HepG2 (cell line): ENCODE data around the gene SHF. TPM values are rescaled to one million over a fixed set of nuclear protein-coding genes. Genes with fewer than 3 reads are reported as not detected.

Experiments
- ATAC-seq: fragments of 200-7000 bp; cut with Tn5 transposase; 3 replicates; pipeline ENCODE4 v1.9.1; 2020; ENCODE audit warnings: mild to moderate bottlenecking, moderate library complexity
- BruUV-seq: library from RNA; stranded (reverse); fragments of 400-500 nt; replicated peaks from 2 replicates; lab custom pipeline; 2021; lab: Mats Ljungman, UMichigan
- CTCF ChIA-PET: fragments of 300-600 bp; formaldehyde crosslinking; extraction: SDS; loops from one replicate; lab custom pipeline; 2021; ENCODE audit warnings: low total read pairs, inconsistent platforms, low intra/inter-chr PET ratio; lab: Yijun Ruan, JAX
- POLR2A ChIA-PET: fragments of 350-600 bp; sonication (Branson Sonifier 250); formaldehyde crosslinking; loops from one replicate; lab custom pipeline; 2020; ENCODE audit warnings: antibody characterized with exemption, inconsistent platforms; lab: Yijun Ruan, JAX
- DNase-seq: peaks from one replicate; pipeline ENCODE4 v3.0.0-alpha.2; 2015; ENCODE audit warnings: low spot score
- FAIRE-seq: peaks from 3 replicates; lab custom pipeline; 2011; peaks lifted over from hg19 to GRCh38; lab: Jason Lieb, UNC
- H2AFZ ChIP-seq: one replicate; pipeline ENCODE4 v1.6.1; 2011; ENCODE audit warnings: low read length, inconsistent platforms
- H3K27ac ChIP-seq: fragments of 300-600 bp; 3 replicates; pipeline ENCODE4 v1.8.0; 2011; ENCODE audit warnings: mixed run types, mild to moderate bottlenecking, mixed read lengths, low read length, inconsistent platforms; ENCODE audit not compliant: insufficient read depth; ENCODE audit errors: extremely low read length
- H3K27me3 ChIP-seq, 2 experiments: fragments of 200-600 bp in 1 of 2; 2 replicates in 1 of 2; 3 replicates in 1 of 2; pipeline versions ENCODE4 v1.6.0 to v1.8.0; 2011; ENCODE audit warnings: low read length in 2 of 2, mild to moderate bottlenecking in 2 of 2, moderate library complexity in 2 of 2, inconsistent platforms in 1 of 2; ENCODE audit not compliant: insufficient read depth in 2 of 2, control insufficient read depth in 1 of 2
- H3K36me3 ChIP-seq, 2 experiments: fragments of 200-600 bp in 1 of 2; replicated peaks in 1 of 2; 2 replicates in 1 of 2; 3 replicates in 1 of 2; pipeline versions ENCODE4 v1.5.1 to v1.8.0; 2011; ENCODE audit warnings: low read length in 2 of 2, inconsistent platforms in 1 of 2; ENCODE audit not compliant: insufficient read depth in 2 of 2, control insufficient read depth in 1 of 2
- H3K4me1 ChIP-seq: 2 replicates; pipeline ENCODE4 v1.5.1; 2012; ENCODE audit warnings: low read length, inconsistent platforms; ENCODE audit not compliant: insufficient read depth
- H3K4me2 ChIP-seq: 2 replicates; pipeline ENCODE4 v1.6.0; 2011; ENCODE audit warnings: low read depth, low read length, inconsistent platforms
- H3K4me3 ChIP-seq, 3 experiments: fragments of 200-600 bp in 1 of 3; sonication (generic), shearing (Covaris generic) in 1 of 3; replicated peaks in 1 of 3; 2 replicates each; pipeline ENCODE4 v1.5.1; 2011 to 2016; ENCODE audit warnings: low read length in 3 of 3, inconsistent platforms in 2 of 3, low read depth in 2 of 3, mild to moderate bottlenecking in 2 of 3, control low read depth in 1 of 3, mixed read lengths in 1 of 3; ENCODE audit not compliant: insufficient read depth in 1 of 3
- H3K79me2 ChIP-seq: one replicate; pipeline ENCODE4 v1.6.1; 2011; ENCODE audit warnings: low read length, inconsistent platforms; ENCODE audit not compliant: insufficient read depth
- H3K9ac ChIP-seq: 2 replicates; pipeline ENCODE4 v1.6.0; 2011; ENCODE audit warnings: mild to moderate bottlenecking, low read depth, low read length, inconsistent platforms; ENCODE audit not compliant: insufficient read depth
- H3K9me3 ChIP-seq: 2 replicates; pipeline ENCODE4 v1.5.1; 2012; ENCODE audit warnings: mild to moderate bottlenecking, low read length
- H4K20me1 ChIP-seq: 2 replicates; pipeline ENCODE4 v1.6.0; 2011; ENCODE audit warnings: inconsistent platforms, mild to moderate bottlenecking, low read length, moderate library complexity; ENCODE audit not compliant: insufficient read depth
- BRCA1 ChIP-seq: sonication (generic); formaldehyde crosslinking; IDR thresholded peaks from 2 replicates; pipeline ENCODE4 v1.4.0; 2020; ENCODE audit warnings: missing genetic modification reagents
- MIER3 ChIP-seq: IDR thresholded peaks from 2 replicates; pipeline ENCODE4 v1.6.1; 2016; ENCODE audit warnings: missing compliant biosample characterization, borderline replicate concordance
- MTERF4 ChIP-seq: sonication (generic); formaldehyde crosslinking; IDR thresholded peaks from 2 replicates; pipeline ENCODE4 v1.8.0; 2023; ENCODE audit warnings: mild to moderate bottlenecking, missing genetic modification reagents
- PHF5A ChIP-seq: IDR thresholded peaks from one replicate; pipeline ENCODE4 v1.6.1; 2018; ENCODE audit warnings: low read depth, missing genetic modification reagents; ENCODE audit not compliant: unreplicated experiment
- STAG1 ChIP-seq: sonication (generic); formaldehyde crosslinking; IDR thresholded peaks from 2 replicates; pipeline ENCODE4 v1.4.0; 2020; ENCODE audit warnings: missing genetic modification reagents
- U2AF1 ChIP-seq: fragments of 200-400 bp; formaldehyde crosslinking; optimal IDR thresholded peaks from 2 replicates; pipeline ENCODE3; 2017; ENCODE audit warnings: mild to moderate bottlenecking, low read depth, low read length
- ZFP1 ChIP-seq: IDR thresholded peaks from 2 replicates; pipeline ENCODE4 v1.6.1; 2016
- ZMYM3 ChIP-seq: sonication (generic); formaldehyde crosslinking; IDR thresholded peaks from 2 replicates; pipeline ENCODE4 v1.5.1; 2020; ENCODE audit warnings: mild to moderate bottlenecking, missing genetic modification reagents
- ZNF382 ChIP-seq: sonication (generic); formaldehyde crosslinking; IDR thresholded peaks from 2 replicates; pipeline ENCODE4 v1.5.0; 2020; ENCODE audit warnings: missing genetic modification reagents, mild to moderate bottlenecking, borderline replicate concordance
- ZNF432 ChIP-seq: sonication (generic); formaldehyde crosslinking; IDR thresholded peaks from 2 replicates; pipeline ENCODE4 v1.5.0; 2020; ENCODE audit warnings: missing genetic modification reagents, mild to moderate bottlenecking, borderline replicate concordance
- ZNF501 ChIP-seq: sonication (generic); formaldehyde crosslinking; IDR thresholded peaks from 2 replicates; pipeline ENCODE4 v1.5.1; 2020; ENCODE audit warnings: mild to moderate bottlenecking, moderate library complexity, missing genetic modification reagents
- ZNF687 ChIP-seq: sonication (generic); formaldehyde crosslinking; IDR thresholded peaks from 2 replicates; pipeline ENCODE4 v1.5.1; 2020; ENCODE audit warnings: mild to moderate bottlenecking, missing genetic modification reagents, moderate library complexity
- WGBS: methylation state at CpG from one replicate; pipeline ENCODE4 v1.1.6; 2017; ENCODE audit warnings: low lambda C conversion rate; 5-methylcytosine and 5-hydroxymethylcytosine counted together
- in situ Hi-C: cut with HindIII; loops from 2 replicates; pipeline ENCODE4 v1.10.0; 2017; ENCODE audit warnings: low pct_unique_long_range_greater_than_20kb; ENCODE audit not compliant: extremely low pct_ligation_motif_present
- intact Hi-C: fragments of 100-400 bp; cut with micrococcal nuclease; formaldehyde crosslinking; loops from one replicate; pipeline ENCODE4 v1.10.0; 2022; ENCODE audit not compliant: unreplicated experiment
- polyA plus RNA-seq, 8 experiments: library from polyadenylated mRNA; depleted of rRNA in 3 of 8; stranded (reverse) in 7 of 8; unstranded in 1 of 8; fragments of >200 nt; fragmentation: Illumina TruSeq in 4 of 8; extraction: Trizol in 4 of 8; gene quantifications; 2 replicates each; pipeline versions ENCODE4 v1.2.1 to v1.2.3, GENCODE V29; 2011 to 2016; ENCODE audit warnings: low read depth in 4 of 8, missing spikeins in 1 of 8, mixed read lengths in 1 of 8; ENCODE audit not compliant: insufficient read depth in 1 of 8
- total RNA-seq, 5 experiments: library from RNA; depleted of rRNA; stranded (reverse); fragments of >200 nt; fragmentation: Illumina TruSeq; extraction: Trizol; gene quantifications; 2 replicates each; pipeline ENCODE4 v1.2.3, GENCODE V29; 2016; ENCODE audit warnings: low read depth in 1 of 5
- TF ChIP-seq, protein P1 (sequence below): sonication (generic); formaldehyde crosslinking; IDR thresholded peaks from 2 replicates; pipeline ENCODE4 v1.4.0; 2020; ENCODE audit warnings: missing genetic modification reagents, borderline replicate concordance

Gene SHF
- total and polyA plus RNA-seq, 2 of the 13 experiments (the other 11 are each of a cell fraction or from before 2014, with no cell fraction given), result 20.9 to 25.5 TPM

- no peak for TF ChIP-seq PHF5A (CRISPR knock-in tag)
- TF ChIP-seq ZNF382 (CRISPR knock-in tag), result no peak
- TF ChIP-seq BRCA1 (CRISPR knock-in tag), result no peak
These were observed 46.4 kb downstream of the SHF start (continued) for GRCh38 chr15:45141386-45141785.

GRCh38 chr15:45140557-45141250, 47.1 kb downstream of the SHF start:
- CTCF ChIA-PET, result no interaction called here
- no peak overlapping the region for H3K27ac ChIP-seq
- H3K9ac ChIP-seq, result no peak overlapping the region
- ATAC-seq (no peak), DNase-seq (no peak), FAIRE-seq (no peak)
- H4K20me1 ChIP-seq, result no peaks in the 10 kb centered on the region
- intact Hi-C loops (no loop called here), in situ Hi-C loops (no loop called here)
- no peaks in the 10 kb centered on the region for H3K79me2 ChIP-seq
- H3K4me1 ChIP-seq, result no peaks in the 10 kb centered on the region
- BruUV-seq, result no TSS peak
- WGBS, result 46% methylated on average over 3 of the region's 10 CpGs
- H3K36me3 ChIP-seq, result no peaks in the 10 kb centered on the region
- H3K4me2 ChIP-seq, result no peak overlapping the region
- H3K4me3 ChIP-seq, result no peak overlapping the region
- no peaks in the 10 kb centered on the region for H3K9me3 ChIP-seq
- peaks cover 2 to 16% of the 10 kb centered on the region in 2 experiments; a peak in 2 of 5 replicates for H3K27me3 ChIP-seq
- no peak overlapping the region for H2AFZ ChIP-seq
- POLR2A ChIA-PET, result no interaction called here
- TF ChIP-seq U2AF1 (no peak), MTERF4 (no peak), ZFP1 (no peak), MIER3 (CRISPR knock-in tag) (no peak), ZNF501 (CRISPR knock-in tag) (no peak), STAG1 (no peak), ZNF432 (CRISPR knock-in tag) (no peak), ZMYM3 (no peak), ZNF687 (no peak)
- TF ChIP-seq, protein P1, sequence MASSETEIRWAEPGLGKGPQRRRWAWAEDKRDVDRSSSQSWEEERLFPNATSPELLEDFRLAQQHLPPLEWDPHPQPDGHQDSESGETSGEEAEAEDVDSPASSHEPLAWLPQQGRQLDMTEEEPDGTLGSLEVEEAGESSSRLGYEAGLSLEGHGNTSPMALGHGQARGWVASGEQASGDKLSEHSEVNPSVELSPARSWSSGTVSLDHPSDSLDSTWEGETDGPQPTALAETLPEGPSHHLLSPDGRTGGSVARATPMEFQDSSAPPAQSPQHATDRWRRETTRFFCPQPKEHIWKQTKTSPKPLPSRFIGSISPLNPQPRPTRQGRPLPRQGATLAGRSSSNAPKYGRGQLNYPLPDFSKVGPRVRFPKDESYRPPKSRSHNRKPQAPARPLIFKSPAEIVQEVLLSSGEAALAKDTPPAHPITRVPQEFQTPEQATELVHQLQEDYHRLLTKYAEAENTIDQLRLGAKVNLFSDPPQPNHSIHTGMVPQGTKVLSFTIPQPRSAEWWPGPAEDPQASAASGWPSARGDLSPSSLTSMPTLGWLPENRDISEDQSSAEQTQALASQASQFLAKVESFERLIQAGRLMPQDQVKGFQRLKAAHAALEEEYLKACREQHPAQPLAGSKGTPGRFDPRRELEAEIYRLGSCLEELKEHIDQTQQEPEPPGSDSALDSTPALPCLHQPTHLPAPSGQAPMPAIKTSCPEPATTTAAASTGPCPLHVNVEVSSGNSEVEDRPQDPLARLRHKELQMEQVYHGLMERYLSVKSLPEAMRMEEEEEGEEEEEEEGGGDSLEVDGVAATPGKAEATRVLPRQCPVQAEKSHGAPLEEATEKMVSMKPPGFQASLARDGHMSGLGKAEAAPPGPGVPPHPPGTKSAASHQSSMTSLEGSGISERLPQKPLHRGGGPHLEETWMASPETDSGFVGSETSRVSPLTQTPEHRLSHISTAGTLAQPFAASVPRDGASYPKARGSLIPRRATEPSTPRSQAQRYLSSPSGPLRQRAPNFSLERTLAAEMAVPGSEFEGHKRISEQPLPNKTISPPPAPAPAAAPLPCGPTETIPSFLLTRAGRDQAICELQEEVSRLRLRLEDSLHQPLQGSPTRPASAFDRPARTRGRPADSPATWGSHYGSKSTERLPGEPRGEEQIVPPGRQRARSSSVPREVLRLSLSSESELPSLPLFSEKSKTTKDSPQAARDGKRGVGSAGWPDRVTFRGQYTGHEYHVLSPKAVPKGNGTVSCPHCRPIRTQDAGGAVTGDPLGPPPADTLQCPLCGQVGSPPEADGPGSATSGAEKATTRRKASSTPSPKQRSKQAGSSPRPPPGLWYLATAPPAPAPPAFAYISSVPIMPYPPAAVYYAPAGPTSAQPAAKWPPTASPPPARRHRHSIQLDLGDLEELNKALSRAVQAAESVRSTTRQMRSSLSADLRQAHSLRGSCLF, result no peak
